Measurements from ENCODE around the gene SVEP1.
A peak's percentile ranks its signal among the peaks of the same experiment; 100 is the strongest.
"Not testable (repeated sequence)": the region's sequence is repeated elsewhere in the genome, so short reads cannot be mapped to it uniquely, and the experiment has no call there.

Gene SVEP1

DNA sequence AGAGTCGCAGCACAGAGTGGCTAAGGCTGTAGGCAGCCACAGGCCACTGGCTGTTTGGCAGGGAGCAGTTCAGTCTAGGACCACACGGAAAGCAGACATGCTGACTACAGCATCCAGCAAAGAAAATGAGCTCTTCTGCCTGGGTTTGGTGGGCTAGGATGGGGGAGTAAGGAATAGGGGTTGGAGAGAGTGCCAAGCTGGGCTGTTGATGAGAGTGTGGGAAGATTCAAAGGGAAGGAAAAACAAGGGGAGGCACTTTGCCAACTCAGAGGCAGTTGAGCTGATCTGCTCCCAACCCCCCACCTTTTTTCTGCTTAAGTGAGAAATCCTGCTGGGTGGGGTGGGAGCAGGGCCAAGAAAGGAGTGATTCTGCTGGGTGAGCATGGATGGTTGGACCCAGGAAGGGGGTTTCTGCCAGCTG is 35.9 kb downstream of the SVEP1 start:
- TF ChIP-seq, protein P1, sequence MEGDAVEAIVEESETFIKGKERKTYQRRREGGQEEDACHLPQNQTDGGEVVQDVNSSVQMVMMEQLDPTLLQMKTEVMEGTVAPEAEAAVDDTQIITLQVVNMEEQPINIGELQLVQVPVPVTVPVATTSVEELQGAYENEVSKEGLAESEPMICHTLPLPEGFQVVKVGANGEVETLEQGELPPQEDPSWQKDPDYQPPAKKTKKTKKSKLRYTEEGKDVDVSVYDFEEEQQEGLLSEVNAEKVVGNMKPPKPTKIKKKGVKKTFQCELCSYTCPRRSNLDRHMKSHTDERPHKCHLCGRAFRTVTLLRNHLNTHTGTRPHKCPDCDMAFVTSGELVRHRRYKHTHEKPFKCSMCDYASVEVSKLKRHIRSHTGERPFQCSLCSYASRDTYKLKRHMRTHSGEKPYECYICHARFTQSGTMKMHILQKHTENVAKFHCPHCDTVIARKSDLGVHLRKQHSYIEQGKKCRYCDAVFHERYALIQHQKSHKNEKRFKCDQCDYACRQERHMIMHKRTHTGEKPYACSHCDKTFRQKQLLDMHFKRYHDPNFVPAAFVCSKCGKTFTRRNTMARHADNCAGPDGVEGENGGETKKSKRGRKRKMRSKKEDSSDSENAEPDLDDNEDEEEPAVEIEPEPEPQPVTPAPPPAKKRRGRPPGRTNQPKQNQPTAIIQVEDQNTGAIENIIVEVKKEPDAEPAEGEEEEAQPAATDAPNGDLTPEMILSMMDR (IDR thresholded peaks at IDR 0.05; ENCODE audit: low read depth, low read length), result no peak
- peak; percentile 26 to 86 for DNase-seq (ENCODE audit: low read depth in 2 of 2)
- H3K4me3 ChIP-seq (replicated peaks in 1 of 2; ENCODE audit: low read depth in 2 of 2, low read length in 2 of 2), result no peak overlapping the region

DNA sequence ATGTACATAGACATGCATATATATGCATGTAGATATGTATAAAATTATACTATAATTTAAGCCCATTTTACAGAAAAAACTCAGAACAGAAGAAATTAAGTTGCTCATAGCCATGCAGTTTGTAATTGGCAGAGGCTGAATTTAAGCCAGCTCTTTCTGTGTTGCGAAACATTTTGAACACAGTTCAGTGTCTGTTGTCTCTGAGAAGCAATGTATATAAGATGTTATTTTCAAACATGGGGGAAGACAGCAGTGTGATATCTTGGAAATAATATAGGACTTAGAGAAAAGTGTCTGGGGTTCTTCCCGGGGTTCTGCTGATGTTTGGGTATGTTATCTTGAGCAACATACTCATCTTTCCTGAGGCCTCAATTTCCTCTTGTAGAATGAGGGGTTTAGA is 37.6 kb downstream of the SVEP1 start:
- no peak overlapping the region for H3K4me3 ChIP-seq (replicated peaks in 1 of 2; ENCODE audit: low read depth in 2 of 2, low read length in 2 of 2)
- TF ChIP-seq, protein P1 (IDR thresholded peaks at IDR 0.05; ENCODE audit: low read depth, low read length), result no peak
- DNase-seq (ENCODE audit: low read depth in 2 of 2), result peak; percentile 39 to 68

DNA sequence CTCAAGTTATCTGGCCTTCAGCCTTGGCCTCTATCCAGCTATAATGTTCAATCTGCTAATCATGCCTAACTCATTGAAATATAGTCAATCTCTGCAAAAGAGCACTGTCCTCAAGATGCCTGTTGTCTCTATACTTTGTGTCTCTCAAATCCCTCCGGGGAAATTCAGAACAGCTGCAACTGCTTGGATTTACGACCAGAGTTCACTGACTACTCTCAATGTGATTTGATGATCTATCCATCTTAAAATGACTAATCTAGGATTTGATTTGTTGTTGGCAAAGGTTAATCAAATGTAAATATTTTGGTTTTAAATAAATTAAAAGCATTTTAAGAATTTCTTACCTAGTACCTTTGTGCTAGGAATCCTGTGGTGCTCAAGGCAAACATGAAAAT is 40.9 kb downstream of the SVEP1 start:
- TF ChIP-seq, protein P1 (IDR thresholded peaks at IDR 0.05; ENCODE audit: low read depth, low read length), result no peak
- no peak for DNase-seq (ENCODE audit: low read depth in 2 of 2)
- no peak overlapping the region for H3K4me3 ChIP-seq (replicated peaks in 1 of 2; ENCODE audit: low read depth in 2 of 2, low read length in 2 of 2)

DNA sequence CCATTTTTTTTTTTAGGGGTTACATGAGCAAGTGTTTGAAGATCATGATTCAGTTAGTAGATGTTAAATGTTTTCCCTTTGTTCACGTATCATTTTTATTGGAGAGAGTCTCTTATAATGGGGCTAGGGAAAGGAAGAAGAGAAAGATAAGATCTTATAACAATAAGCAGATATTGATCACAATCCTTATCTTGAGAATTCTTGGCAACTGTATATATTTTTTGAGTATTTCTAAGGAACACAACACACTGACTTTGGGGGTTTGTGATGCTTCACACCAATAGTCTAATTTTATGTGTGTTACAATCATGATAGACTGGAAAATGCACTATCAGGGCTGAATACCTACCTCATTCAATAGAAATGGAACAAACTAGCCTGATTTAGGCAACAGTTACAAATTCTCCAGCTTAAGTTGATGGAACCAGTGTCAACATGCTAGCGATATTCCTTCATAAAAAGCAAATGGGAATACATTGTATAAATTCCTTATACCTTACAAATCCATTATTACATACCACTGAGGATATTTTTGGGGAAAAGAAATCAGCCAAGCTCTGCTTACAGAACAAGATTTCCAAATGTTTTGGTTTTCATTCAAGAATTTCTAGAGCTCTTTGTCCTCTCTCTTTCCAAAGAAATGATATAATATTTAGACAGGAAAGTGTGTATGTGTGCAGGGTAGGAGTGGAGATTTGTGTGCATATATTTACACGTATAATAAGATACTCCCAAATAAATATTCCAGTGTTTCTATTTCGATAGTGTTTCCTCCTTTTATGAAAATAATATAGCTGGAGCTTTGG is 41.5 kb downstream of the SVEP1 start:
- no peak overlapping the region for H3K4me3 ChIP-seq (replicated peaks in 1 of 2; ENCODE audit: low read depth in 2 of 2, low read length in 2 of 2)
- TF ChIP-seq, protein P1 (IDR thresholded peaks at IDR 0.05; ENCODE audit: low read depth, low read length), result no peak
- peak; percentile 77 to 88 for DNase-seq (ENCODE audit: low read depth in 2 of 2)

DNA sequence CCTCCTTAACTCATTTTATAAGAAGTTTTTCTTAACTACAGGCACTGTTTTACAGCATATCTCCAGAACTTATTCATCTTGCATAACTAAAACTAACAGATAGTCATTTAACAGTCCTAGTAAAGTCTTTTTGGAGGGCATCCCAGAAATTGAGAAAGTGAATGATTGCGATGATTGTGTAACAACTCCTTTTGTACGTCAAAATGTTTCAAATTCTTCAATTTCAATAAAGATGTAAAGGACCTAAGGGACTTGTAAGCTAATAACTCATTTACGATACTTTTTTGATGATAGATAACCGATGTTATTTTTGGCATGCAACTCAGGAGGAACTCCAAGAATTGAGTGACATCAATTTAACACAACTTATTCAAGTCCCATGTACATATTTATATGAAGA is 42.7 kb downstream of the SVEP1 start:
- TF ChIP-seq, protein P1 (IDR thresholded peaks at IDR 0.05; ENCODE audit: low read depth, low read length), result no peak
- no peak overlapping the region for H3K4me3 ChIP-seq (replicated peaks in 1 of 2; ENCODE audit: low read depth in 2 of 2, low read length in 2 of 2)
- peak; percentile 91 for DNase-seq (ENCODE audit: low read depth in 2 of 2)

DNA sequence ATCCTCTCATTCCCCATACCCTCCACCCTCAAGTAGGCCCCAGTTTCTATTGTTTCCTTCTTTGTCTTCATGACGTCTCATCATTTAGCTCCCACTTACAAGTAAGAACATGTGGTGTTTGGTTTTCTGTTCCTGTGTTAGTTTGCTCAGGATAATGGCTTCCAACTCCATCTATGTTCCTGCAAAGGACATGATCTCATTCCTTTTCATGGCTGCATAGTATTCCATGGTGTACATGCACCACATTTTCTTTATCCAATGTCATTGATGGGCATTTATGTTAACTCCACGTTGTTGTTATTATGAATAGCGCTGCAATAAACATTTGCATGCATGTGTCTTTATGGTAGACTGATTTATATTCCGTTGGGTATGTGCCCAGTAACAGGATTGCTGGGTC is 45.4 kb downstream of the SVEP1 start:
- H3K4me3 ChIP-seq (replicated peaks in 1 of 2; ENCODE audit: low read depth in 2 of 2, low read length in 2 of 2); DNase-seq (ENCODE audit: low read depth in 2 of 2): not testable (repeated sequence)

DNA sequence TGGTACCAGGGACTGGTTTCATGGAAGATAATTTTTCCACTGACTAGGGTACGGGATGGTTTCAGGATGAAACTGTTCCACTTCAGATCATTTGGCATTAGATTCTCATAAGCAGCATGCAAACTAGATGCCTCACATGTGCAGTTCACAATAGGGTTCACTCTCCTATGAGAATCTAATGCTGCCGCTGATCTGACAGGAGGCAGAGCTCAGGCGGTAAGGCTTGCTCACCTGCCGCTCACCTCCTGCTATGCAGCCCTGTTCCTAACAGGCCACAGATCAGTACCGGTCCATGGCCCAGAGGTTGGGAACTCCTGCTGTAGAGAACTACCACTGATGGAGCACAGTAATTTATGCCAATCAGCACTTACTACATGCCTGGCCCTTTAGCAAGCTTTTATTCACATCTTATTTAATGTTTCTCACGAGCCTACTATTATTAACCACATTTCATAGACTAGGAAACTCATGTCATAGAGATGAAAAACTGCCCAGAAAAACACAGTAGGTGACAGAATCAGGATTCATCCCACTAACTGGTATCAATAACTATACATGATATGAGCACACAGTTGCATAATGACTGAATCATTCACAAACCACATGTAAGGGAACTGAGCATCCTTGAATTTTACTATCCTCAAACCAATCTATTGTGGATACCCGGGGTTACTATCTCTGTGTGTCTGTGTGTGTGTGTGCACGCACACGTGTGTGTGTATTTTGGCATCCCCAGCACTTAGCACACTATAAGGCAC is 46.5 kb downstream of the SVEP1 start:
- H3K4me3 ChIP-seq (replicated peaks in 1 of 2; ENCODE audit: low read depth in 2 of 2, low read length in 2 of 2), result no peak overlapping the region
- peak in 1 of 2 donors; percentile 11 for DNase-seq (ENCODE audit: low read depth in 2 of 2)
- TF ChIP-seq, protein P1 (IDR thresholded peaks at IDR 0.05; ENCODE audit: low read depth, low read length), result no peak

All from cardiac fibroblast (primary cell).